GM12878 (cell line): ENCODE data around the gene HIC1. TPM values are rescaled to one million over a fixed set of nuclear protein-coding genes. Genes with fewer than 3 reads are reported as not detected.

ENCODE experiments used
- ATAC-seq: fragments of 200-7000 bp; cut with Tn5 transposase; 3 replicates; pipeline ENCODE4 v1.9.1; 2020; ENCODE audit warnings: mild to moderate bottlenecking, moderate library complexity
- BruUV-seq: library from RNA; stranded (reverse); fragments of 400-500 nt; replicated peaks from 2 replicates; lab custom pipeline; 2021; lab: Mats Ljungman, UMichigan
- CTCF ChIA-PET: fragments of 300-600 bp; sonication (Branson Sonifier 250); formaldehyde crosslinking; extraction: SDS; loops from one replicate; lab custom pipeline; 2021; ENCODE audit warnings: inconsistent platforms; lab: Yijun Ruan, JAX
- POLR2A ChIA-PET: fragments of 350-600 bp; formaldehyde crosslinking; extraction: SDS; loops from one replicate; lab custom pipeline; 2021; ENCODE audit warnings: inconsistent platforms; lab: Charles Lee
- RAD21 ChIA-PET: fragments of 300-600 bp; sonication (Branson Sonifier 250); formaldehyde crosslinking; loops from one replicate; lab custom pipeline; 2023; ENCODE audit warnings: antibody characterized with exemption; ENCODE audit not compliant: unreplicated experiment; lab: Charles Lee
- SMC1A ChIA-PET: fragments of 300-600 bp; sonication (Branson Sonifier 250); formaldehyde crosslinking; loops from one replicate; lab custom pipeline; 2023; ENCODE audit not compliant: unreplicated experiment, uncharacterized antibody; lab: Charles Lee
- DNase-seq: peaks from one replicate; pipeline ENCODE4 v3.0.0-alpha.2; 2011; ENCODE audit warnings: low read depth, low spot score
- FAIRE-seq: peaks from 3 replicates; lab custom pipeline; 2011; peaks lifted over from hg19 to GRCh38; lab: Jason Lieb, UNC
- H2AFZ ChIP-seq: 2 replicates; pipeline ENCODE4 v1.6.0; 2011; ENCODE audit warnings: low read depth, low read length, control low read depth; ENCODE audit not compliant: control insufficient read depth
- H3K27ac ChIP-seq: 2 replicates; pipeline ENCODE4 v1.5.1; 2011; ENCODE audit warnings: control low read depth; ENCODE audit not compliant: control insufficient read depth, insufficient read depth
- H3K27me3 ChIP-seq, 2 experiments: replicated peaks in 1 of 2; 2 replicates each; pipeline versions ENCODE4 v1.6.0 to v1.6.1; 2011; ENCODE audit warnings: low read length in 1 of 2; ENCODE audit not compliant: control insufficient read depth in 2 of 2, insufficient read depth in 2 of 2
- H3K36me3 ChIP-seq, 2 experiments: 2 replicates each; pipeline ENCODE4 v1.5.1; 2011; ENCODE audit warnings: low read length in 1 of 2; ENCODE audit not compliant: control insufficient read depth in 2 of 2, insufficient read depth in 2 of 2
- H3K4me1 ChIP-seq: 2 replicates; pipeline ENCODE4 v1.6.1; 2011; ENCODE audit warnings: mild to moderate bottlenecking, low read length, moderate library complexity, mixed read lengths; ENCODE audit not compliant: control insufficient read depth, insufficient read depth
- H3K4me2 ChIP-seq: 2 replicates; pipeline ENCODE4 v1.6.0; 2011; ENCODE audit warnings: control low read depth; ENCODE audit not compliant: control insufficient read depth, insufficient read depth
- H3K4me3 ChIP-seq: fragments of 200-600 bp; sonication (generic); 2 replicates; pipeline ENCODE4 v1.5.1; 2016
- H3K79me2 ChIP-seq: 2 replicates; pipeline ENCODE4 v1.6.0; 2011; ENCODE audit warnings: low read length; ENCODE audit not compliant: control insufficient read depth, insufficient read depth
- H3K9ac ChIP-seq: 2 replicates; pipeline ENCODE4 v1.8.0; 2011; ENCODE audit warnings: low read length, control low read depth, mixed read lengths; ENCODE audit not compliant: control insufficient read depth, insufficient read depth
- H3K9me3 ChIP-seq: replicated peaks from 3 replicates; pipeline ENCODE4 v1.5.1; 2011; ENCODE audit warnings: mild to moderate bottlenecking, low read length; ENCODE audit not compliant: control insufficient read depth, insufficient read depth
- H4K20me1 ChIP-seq: 2 replicates; pipeline ENCODE4 v1.6.0; 2011; ENCODE audit not compliant: control insufficient read depth, insufficient read depth
- ATF7 ChIP-seq: fragments of 450-650 bp; IDR thresholded peaks from 2 replicates; pipeline ENCODE4 v1.6.1; 2016; ENCODE audit warnings: low read depth, mild to moderate bottlenecking
- BCL11A ChIP-seq: IDR thresholded peaks from 2 replicates; pipeline ENCODE4 v1.6.1; 2011; ENCODE audit warnings: low read depth, low read length
- BRCA1 ChIP-seq: IDR thresholded peaks from 2 replicates; pipeline ENCODE4 v1.6.1; 2011; ENCODE audit warnings: low read depth, low read length, improper control_type of control experiment
- CBFB ChIP-seq: IDR thresholded peaks from 2 replicates; pipeline ENCODE4 v1.6.1; 2016; ENCODE audit warnings: antibody characterized with exemption, low read depth
- CHD2 ChIP-seq: IDR thresholded peaks from 2 replicates; pipeline ENCODE4 v1.6.1; 2011; ENCODE audit warnings: low read depth, low read length, improper control_type of control experiment, borderline replicate concordance
- EED ChIP-seq: sonication (generic); IDR thresholded peaks from 2 replicates; pipeline ENCODE4 v1.6.1; 2016; ENCODE audit warnings: antibody characterized with exemption, low read depth
- FOS ChIP-seq: IDR thresholded peaks from 3 replicates; pipeline ENCODE4 v1.6.1; 2011; ENCODE audit warnings: borderline replicate concordance; ENCODE audit not compliant: insufficient read length; ENCODE audit errors: extremely low read depth
- IKZF1 ChIP-seq: fragments of 450-650 bp; conservative IDR thresholded peaks from 2 replicates; pipeline ENCODE4 v1.6.1; 2017; ENCODE audit warnings: antibody characterized with exemption, mild to moderate bottlenecking
- IKZF2 ChIP-seq, 2 experiments: fragments of 450-650 bp; IDR thresholded peaks; 2 replicates each; pipeline ENCODE4 v1.6.1; 2017; ENCODE audit warnings: mild to moderate bottlenecking in 2 of 2, moderate library complexity in 2 of 2
- JUND ChIP-seq: IDR thresholded peaks from 2 replicates; pipeline ENCODE4 v1.6.1; 2012; ENCODE audit warnings: low read depth, mild to moderate bottlenecking, low read length, improper control_type of control experiment, moderate library complexity
- MEF2B ChIP-seq: fragments of 450-650 bp; IDR thresholded peaks from 2 replicates; pipeline ENCODE4 v1.6.1; 2018; ENCODE audit warnings: mild to moderate bottlenecking, moderate library complexity; ENCODE audit not compliant: partially characterized antibody, poor library complexity, severe bottlenecking
- MYB ChIP-seq: fragments of 150-350 bp; IDR thresholded peaks from 2 replicates; pipeline ENCODE4 v1.6.1; 2014; ENCODE audit warnings: mild to moderate bottlenecking, low read depth, low read length, borderline replicate concordance
- NBN ChIP-seq: fragments of 450-650 bp; IDR thresholded peaks from 2 replicates; pipeline ENCODE4 v1.6.1; 2016
- NR2C2 ChIP-seq: IDR thresholded peaks from 2 replicates; pipeline ENCODE4 v1.6.1; 2011; ENCODE audit warnings: borderline replicate concordance, low read depth; ENCODE audit not compliant: control insufficient read depth, insufficient read length
- PAX5 ChIP-seq: IDR thresholded peaks from 2 replicates; pipeline ENCODE4 v1.6.1; 2011; ENCODE audit warnings: low read depth, low read length, borderline replicate concordance
- POU2F2 ChIP-seq: IDR thresholded peaks from 3 replicates; pipeline ENCODE4 v1.6.1; 2011; ENCODE audit warnings: low read depth, mild to moderate bottlenecking, low read length, borderline replicate concordance
- RAD51 ChIP-seq: fragments of 450-650 bp; IDR thresholded peaks from 2 replicates; pipeline ENCODE4 v1.6.1; 2016; ENCODE audit warnings: moderate library complexity, mild to moderate bottlenecking, inconsistent platforms
- SP1 ChIP-seq: IDR thresholded peaks from one replicate; pipeline ENCODE4 v1.6.1; 2011; ENCODE audit warnings: low read depth, low read length
- SPI1 ChIP-seq: IDR thresholded peaks from 2 replicates; pipeline ENCODE4 v1.6.1; 2011; ENCODE audit warnings: low read depth, mild to moderate bottlenecking, low read length, moderate library complexity, borderline replicate concordance; ENCODE audit not compliant: insufficient read depth
- SRF ChIP-seq, 2 experiments: IDR thresholded peaks; 2 replicates each; pipeline ENCODE4 v1.6.1; 2011; ENCODE audit warnings: low read depth in 2 of 2, low read length in 2 of 2, mild to moderate bottlenecking in 1 of 2, moderate library complexity in 1 of 2
- TAF1 ChIP-seq: IDR thresholded peaks from 2 replicates; pipeline ENCODE4 v1.6.1; 2011; ENCODE audit warnings: mild to moderate bottlenecking, low read depth, low read length, borderline replicate concordance
- TCF12 ChIP-seq: IDR thresholded peaks from 2 replicates; pipeline ENCODE4 v1.6.1; 2011; ENCODE audit warnings: low read depth, mild to moderate bottlenecking, low read length
- YY1 ChIP-seq: IDR thresholded peaks from 2 replicates; pipeline ENCODE4 v1.6.1; 2011; ENCODE audit warnings: low read depth, mild to moderate bottlenecking, low read length
- ZBED1 ChIP-seq: IDR thresholded peaks from 2 replicates; pipeline ENCODE4 v1.6.1; 2016; ENCODE audit warnings: borderline replicate concordance
- ZNF24 ChIP-seq: fragments of 450-650 bp; IDR thresholded peaks from 2 replicates; pipeline ENCODE4 v1.6.1; 2017; ENCODE audit warnings: antibody characterized with exemption, mild to moderate bottlenecking
- WGBS: methylation state at CpG from one replicate; pipeline ENCODE4 v1.1.6; 2016; ENCODE audit warnings: low lambda C conversion rate; ENCODE audit not compliant: insufficient replicate concordance, insufficient coverage; ENCODE audit errors: missing lambda C conversion rate; 5-methylcytosine and 5-hydroxymethylcytosine counted together
- in situ Hi-C: fragments of 300-500 bp; cut with MboI; formaldehyde crosslinking; loops from 9 replicates; pipeline ENCODE4 v1.14.3; 2018; ENCODE audit warnings: mixed read lengths
- intact Hi-C: fragments of 100-400 bp; cut with micrococcal nuclease; formaldehyde crosslinking; loops from one replicate; pipeline ENCODE4 v1.14.2; 2022; ENCODE audit not compliant: unreplicated experiment
- polyA plus RNA-seq, 11 experiments: library from polyadenylated mRNA; depleted of rRNA in 4 of 11; unstranded in 6 of 11; stranded (reverse) in 5 of 11; fragments of >200 nt; fragmentation: Nextera tagmentation in 4 of 11; fragmentation: Illumina TruSeq in 1 of 11; extraction: Ambion mirVana in 4 of 11; extraction: Trizol in 1 of 11; gene quantifications; 1 replicate in 1 of 11; 2 replicates in 10 of 11; pipeline versions ENCODE4 v1.2.1 to v1.2.3, GENCODE V29; 2011 to 2016; ENCODE audit warnings: inconsistent platforms in 2 of 11, missing spikeins in 2 of 11, low read depth in 1 of 11
- total RNA-seq, 4 experiments: library from RNA; depleted of rRNA in 3 of 4; stranded (reverse); fragments of >200 nt in 3 of 4; fragmentation: Illumina TruSeq in 1 of 4; extraction: Trizol in 1 of 4; gene quantifications; 2 replicates each; pipeline versions ENCODE4 v1.2.1 to v1.2.3, GENCODE V29; 2013 to 2021
- TF ChIP-seq, protein P1 (sequence below): IDR thresholded peaks from 2 replicates; pipeline ENCODE4 v1.6.1; 2012; ENCODE audit warnings: low read depth, low read length, improper control_type of control experiment

The HIC1 gene
- total and polyA plus RNA-seq, 10 of the 15 experiments (the other 5 are each of a cell fraction or from before 2014, with no cell fraction given), result 0.11 to 61.1 (median 4.9) TPM

DNA sequence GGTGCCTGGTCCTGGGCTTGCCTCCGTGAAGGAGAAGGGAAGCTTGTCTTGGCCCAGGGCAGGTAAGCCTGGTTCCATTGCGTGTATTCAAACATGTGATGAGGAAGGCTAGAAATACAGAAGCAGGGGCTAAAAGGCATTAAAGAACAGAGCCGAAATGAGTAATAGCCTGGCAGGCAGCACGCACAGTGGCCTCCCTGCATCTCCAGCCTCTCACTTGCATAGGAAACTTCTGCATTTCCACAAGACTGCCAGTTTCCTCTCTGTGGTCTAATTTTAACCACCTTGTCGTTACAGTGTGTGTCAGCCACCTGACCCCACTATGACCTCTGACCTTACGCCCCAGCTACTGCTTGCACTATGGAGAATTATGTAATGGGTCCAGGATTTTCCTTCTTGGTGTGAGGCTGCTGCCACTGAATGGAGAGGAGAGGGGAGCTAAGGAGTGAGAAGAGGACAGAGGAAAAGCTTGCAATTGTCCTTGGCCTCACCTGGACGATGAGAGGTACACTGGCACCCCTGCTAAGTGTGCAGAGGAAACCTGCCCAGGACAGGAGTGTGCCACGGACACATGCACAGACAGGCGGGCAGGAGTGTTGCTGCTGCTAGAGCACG, 32.8 kb downstream of the HIC1 start:
- SMC1A ChIA-PET, result interaction anchor here (0.8 to 7.1 kb wide), 20 partner anchors 11 to 195 kb away, joined by 3 to 107 read pairs (median 18); partner anchors contain the start of gene HIC1
- peak; percentile 88 for FAIRE-seq
- POLR2A ChIA-PET, result interaction anchor here (1.4 to 10.8 kb wide), 7 partner anchors 19 to 173 kb away, joined by 3 to 148 read pairs (median 12); no protein-coding TSS in a partner anchor
- Histone ChIP-seq H3K4me3 (no peak overlapping the region), H3K36me3 (peaks cover 4 to 5% of the 10 kb centered on the region in 2 experiments; a peak in 3 of 4 replicates), H3K4me1 (peaks cover 83% of the 10 kb centered on the region), H4K20me1 (no peaks in the 10 kb centered on the region), H3K9ac (peak overlapping the region; percentile 68), H3K4me2 (peak overlapping the region; percentile 71), H2AFZ (no peak overlapping the region), H3K79me2 (peaks cover 16% of the 10 kb centered on the region), H3K27ac (peak overlapping the region; percentile 93), H3K27me3 (no peaks in the 10 kb centered on the region), H3K9me3 (no peaks in the 10 kb centered on the region)
- no TSS peak for BruUV-seq
- in situ Hi-C loops, result no loop called here
- intact Hi-C loops, result loop anchor here (1.0 kb wide), 1 partner anchor 17 kb away; no protein-coding TSS in a partner anchor
- CTCF ChIA-PET, result interaction anchor here (0.8 to 11.4 kb wide), 13 partner anchors 12 to 305 kb away, joined by 3 to 126 read pairs (median 5); partner anchors contain the start of gene HIC1
- WGBS, result 19% methylated on average over 10 of the region's 10 CpGs
- DNase-seq, result peak; percentile 79
- peak; percentile 56 for ATAC-seq
- RAD21 ChIA-PET, result interaction anchor here (0.7 to 10.4 kb wide), 16 partner anchors 13 to 248 kb away, joined by 3 to 160 read pairs (median 12); partner anchors contain the start of genes HIC1 and TSR1
- peak; percentile 97 to 99 for TF ChIP-seq IKZF2 (IDR thresholded peaks at IDR 0.05)
- TF ChIP-seq IKZF1, result peak; percentile 99
- peak; percentile 77 for TF ChIP-seq SPI1
- 0 out of 2 replicates have a peak, but pooled peaks have one; percentile 53 for TF ChIP-seq YY1
- peak; percentile 84; the same call in 1 of the 2 replicates for TF ChIP-seq CHD2
- TF ChIP-seq BCL11A, result peak; percentile 99
- TF ChIP-seq TAF1, result peak; percentile 63; the same call in 1 of the 2 replicates
- peak; percentile 93 for TF ChIP-seq ATF7
- peak; percentile 97 for TF ChIP-seq TCF12
- TF ChIP-seq CBFB, result peak; percentile 95
- TF ChIP-seq RAD51, result peak; percentile 67
- TF ChIP-seq ZBED1, result peak; percentile 98
- TF ChIP-seq JUND, result peak; percentile 87
- TF ChIP-seq BRCA1, result no peak
- peak; percentile 90 for TF ChIP-seq SP1
- peak; percentile 69 for TF ChIP-seq NR2C2
- TF ChIP-seq POU2F2, result peak; percentile 97
- no peak for TF ChIP-seq FOS
- TF ChIP-seq MEF2B, result peak; percentile 88
- 0 out of 2 replicates have a peak, but pooled peaks have one; percentile 28 for TF ChIP-seq ZNF24
- TF ChIP-seq, protein P1, sequence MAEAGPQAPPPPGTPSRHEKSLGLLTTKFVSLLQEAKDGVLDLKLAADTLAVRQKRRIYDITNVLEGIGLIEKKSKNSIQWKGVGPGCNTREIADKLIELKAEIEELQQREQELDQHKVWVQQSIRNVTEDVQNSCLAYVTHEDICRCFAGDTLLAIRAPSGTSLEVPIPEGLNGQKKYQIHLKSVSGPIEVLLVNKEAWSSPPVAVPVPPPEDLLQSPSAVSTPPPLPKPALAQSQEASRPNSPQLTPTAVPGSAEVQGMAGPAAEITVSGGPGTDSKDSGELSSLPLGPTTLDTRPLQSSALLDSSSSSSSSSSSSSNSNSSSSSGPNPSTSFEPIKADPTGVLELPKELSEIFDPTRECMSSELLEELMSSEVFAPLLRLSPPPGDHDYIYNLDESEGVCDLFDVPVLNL, result no peak
- peak; percentile 96 for TF ChIP-seq PAX5
- peak; percentile 92 for TF ChIP-seq NBN
- TF ChIP-seq MYB, result peak; percentile 89; the same call in 1 of the 2 replicates
- peak in 1 of 2 experiments; percentile 71; a peak in 1 of 4 replicates for TF ChIP-seq SRF (IDR thresholded peaks at IDR 0.05; ENCODE audit: low read depth in 2 of 2, low read length in 2 of 2)
- peak; percentile 99 for TF ChIP-seq EED
